ENCODE data around the gene HES3.

DNA sequence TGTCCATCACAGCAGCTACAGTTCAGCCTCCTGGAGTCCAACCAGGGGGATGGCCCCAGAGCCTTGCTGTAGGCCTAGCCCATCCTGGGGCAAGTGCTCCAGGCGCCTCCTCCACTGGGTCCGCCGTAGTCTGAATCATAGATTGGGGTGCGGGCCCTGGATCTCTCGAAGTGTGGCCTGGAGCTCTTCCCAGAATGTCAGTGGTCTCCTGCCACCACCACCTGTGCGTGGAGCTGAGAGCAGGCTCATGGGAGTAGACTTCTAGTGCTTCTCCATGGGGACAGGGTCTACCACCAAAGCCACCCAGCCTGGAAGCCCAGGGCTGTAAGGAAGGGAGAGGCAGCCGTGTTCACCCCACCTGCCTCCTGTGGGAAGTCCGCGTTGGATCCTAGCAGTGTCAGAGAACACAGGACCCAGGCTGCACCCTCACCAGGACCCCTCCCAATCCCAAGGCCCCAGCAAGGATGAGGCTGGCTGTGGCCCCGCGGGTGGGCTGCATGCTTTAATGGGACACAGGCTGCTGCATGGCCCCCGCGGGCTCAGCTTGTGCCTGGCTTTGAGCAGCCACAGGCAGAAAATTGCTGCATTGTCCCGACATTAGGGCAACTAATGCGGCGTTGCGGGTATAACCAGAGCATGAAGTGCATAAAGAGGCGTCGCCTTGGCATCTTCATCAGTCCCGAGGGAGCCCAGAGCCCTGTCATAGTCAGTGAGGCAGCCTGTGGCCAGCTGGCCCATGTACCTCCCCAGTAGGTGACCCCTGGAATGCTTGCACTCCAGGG is 735 bp upstream of the HES3 start:
- TF ChIP-seq, protein P1, sequence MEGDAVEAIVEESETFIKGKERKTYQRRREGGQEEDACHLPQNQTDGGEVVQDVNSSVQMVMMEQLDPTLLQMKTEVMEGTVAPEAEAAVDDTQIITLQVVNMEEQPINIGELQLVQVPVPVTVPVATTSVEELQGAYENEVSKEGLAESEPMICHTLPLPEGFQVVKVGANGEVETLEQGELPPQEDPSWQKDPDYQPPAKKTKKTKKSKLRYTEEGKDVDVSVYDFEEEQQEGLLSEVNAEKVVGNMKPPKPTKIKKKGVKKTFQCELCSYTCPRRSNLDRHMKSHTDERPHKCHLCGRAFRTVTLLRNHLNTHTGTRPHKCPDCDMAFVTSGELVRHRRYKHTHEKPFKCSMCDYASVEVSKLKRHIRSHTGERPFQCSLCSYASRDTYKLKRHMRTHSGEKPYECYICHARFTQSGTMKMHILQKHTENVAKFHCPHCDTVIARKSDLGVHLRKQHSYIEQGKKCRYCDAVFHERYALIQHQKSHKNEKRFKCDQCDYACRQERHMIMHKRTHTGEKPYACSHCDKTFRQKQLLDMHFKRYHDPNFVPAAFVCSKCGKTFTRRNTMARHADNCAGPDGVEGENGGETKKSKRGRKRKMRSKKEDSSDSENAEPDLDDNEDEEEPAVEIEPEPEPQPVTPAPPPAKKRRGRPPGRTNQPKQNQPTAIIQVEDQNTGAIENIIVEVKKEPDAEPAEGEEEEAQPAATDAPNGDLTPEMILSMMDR (IDR thresholded peaks at IDR 0.05), result no peak
- TF ChIP-seq POLR2A (IDR thresholded peaks at IDR 0.05), result no peak

Data from uterus (tissue), 2 donors.